Rectal smooth muscle tissue (tissue), 1 donor: Measurements from ENCODE around the gene COL6A2.
"Not testable (repeated sequence)": the region's sequence is repeated elsewhere in the genome, so short reads cannot be mapped to it uniquely, and the experiment has no call there.

ENCODE experiments used
- H3K27ac ChIP-seq: one replicate; pipeline ENCODE4 v1.7.0; 2013; ENCODE audit warnings: low read depth, low read length, inconsistent platforms
- H3K27me3 ChIP-seq: one replicate; pipeline ENCODE4 v1.7.0; 2013; ENCODE audit warnings: low read length; ENCODE audit not compliant: control insufficient read depth, insufficient read depth
- H3K36me3 ChIP-seq: one replicate; pipeline ENCODE4 v1.7.0; 2013; ENCODE audit warnings: low read length; ENCODE audit not compliant: control insufficient read depth, insufficient read depth
- H3K4me1 ChIP-seq: one replicate; pipeline ENCODE4 v1.7.0; 2013; ENCODE audit warnings: low read length; ENCODE audit not compliant: control insufficient read depth, insufficient read depth
- H3K4me3 ChIP-seq: one replicate; pipeline ENCODE4 v1.7.0; 2013; ENCODE audit warnings: low read length
- H3K9ac ChIP-seq: one replicate; pipeline ENCODE4 v1.7.0; 2013; ENCODE audit warnings: low read length

The COL6A2 gene

DNA sequence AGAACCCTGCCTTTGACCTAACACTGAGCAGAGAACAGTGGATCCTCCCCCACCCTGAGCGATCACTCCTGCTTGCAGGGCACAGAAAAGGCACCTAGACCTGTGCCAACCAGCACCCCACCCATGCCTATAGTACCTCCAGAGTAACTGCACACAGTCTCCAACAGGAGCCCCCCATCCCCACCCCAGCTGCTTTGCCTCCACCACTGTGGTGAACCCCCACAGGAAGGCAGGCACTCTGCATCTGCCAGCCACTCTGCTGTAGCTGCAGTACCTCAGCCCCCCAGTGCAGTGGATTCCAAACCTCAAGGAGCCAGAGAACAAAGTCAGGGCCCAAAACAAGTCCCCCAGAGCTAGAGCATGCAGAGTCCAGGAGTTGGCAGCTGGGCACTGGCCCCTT, 75.7 kb downstream of the COL6A2 start:
- no peak overlapping the region for H3K4me3 ChIP-seq
- no peak overlapping the region for H3K27ac ChIP-seq
- H3K36me3 ChIP-seq: no peaks in the 10 kb centered on the region
- no peaks in the 10 kb centered on the region for H3K4me1 ChIP-seq
- no peaks in the 10 kb centered on the region for H3K27me3 ChIP-seq
- no peak overlapping the region for H3K9ac ChIP-seq

DNA sequence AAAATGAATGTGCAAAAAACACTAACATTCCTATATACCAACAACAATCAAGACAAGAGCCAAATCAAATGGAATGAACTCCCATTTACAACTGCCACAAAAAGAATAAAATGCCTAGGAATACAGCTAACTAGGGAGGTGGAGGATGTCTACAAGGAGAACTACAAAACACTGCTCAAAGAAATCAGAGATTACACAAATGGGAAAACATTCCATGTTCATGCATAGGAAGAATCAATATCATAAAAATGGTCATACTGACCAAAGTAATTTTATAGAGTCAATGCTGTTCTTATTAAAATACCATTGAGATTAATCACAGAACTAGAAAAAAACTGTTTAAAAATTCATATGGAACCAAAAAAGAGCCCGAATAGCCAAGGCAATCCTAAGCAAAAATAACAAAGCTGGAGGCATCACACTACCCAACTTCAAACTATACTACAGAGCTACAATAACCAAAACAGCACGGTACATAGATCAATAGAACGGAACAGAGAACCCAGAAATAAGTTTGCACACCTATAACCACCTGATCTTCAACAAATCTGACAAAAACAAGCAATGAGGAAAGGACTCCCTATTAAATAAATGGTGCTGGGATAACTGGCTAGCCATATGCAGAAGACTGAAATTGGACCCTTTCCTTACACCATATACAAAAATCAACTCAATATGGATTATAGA, 78.7 kb downstream of the COL6A2 start:
- H3K4me3 ChIP-seq, H3K4me1 ChIP-seq, H3K27ac ChIP-seq, H3K36me3 ChIP-seq, H3K27me3 ChIP-seq, H3K9ac ChIP-seq: not testable (repeated sequence)

DNA sequence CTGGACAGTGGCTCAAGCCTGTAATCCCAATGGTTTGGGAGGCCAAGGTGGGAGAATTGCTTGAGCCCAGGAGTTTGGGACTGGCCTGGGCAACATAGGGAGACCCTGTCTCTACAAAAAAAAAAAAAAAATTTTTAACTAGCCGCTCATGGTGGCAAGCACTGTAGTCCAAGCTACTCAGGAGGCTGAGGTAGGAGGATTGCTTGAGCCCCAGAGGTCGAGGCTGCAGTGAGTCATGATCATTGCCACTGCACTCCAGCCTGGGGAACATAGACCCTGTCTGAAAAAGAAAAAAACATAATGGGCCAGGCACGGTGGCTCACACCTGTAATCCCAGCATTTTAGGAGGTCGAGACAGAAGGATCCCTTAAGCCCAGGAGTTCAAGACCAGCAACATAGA, 81.0 kb downstream of the COL6A2 start:
- H3K9ac ChIP-seq: no peak overlapping the region
- no peaks in the 10 kb centered on the region for H3K36me3 ChIP-seq
- no peaks in the 10 kb centered on the region for H3K4me1 ChIP-seq
- no peak overlapping the region for H3K4me3 ChIP-seq
- H3K27ac ChIP-seq: no peak overlapping the region
- H3K27me3 ChIP-seq: no peaks in the 10 kb centered on the region
